Measurements from ENCODE around the gene RPSA.

- no peak for TF ChIP-seq POLR2A (IDR thresholded peaks at IDR 0.05)
- TF ChIP-seq CTCF (IDR thresholded peaks at IDR 0.05): no peak
These were observed 27.4 kb upstream of the RPSA start for GRCh38 chr3:39378957-39379777.
